HUES64 (cell line): ENCODE data around the gene EIF3A.

Experiments
- H3K27ac ChIP-seq: 2 replicates; pipeline ENCODE4 v1.7.0; 2013; ENCODE audit warnings: low read depth, low read length, inconsistent platforms
- H3K27me3 ChIP-seq: 2 replicates; pipeline ENCODE4 v1.6.1; 2013; ENCODE audit warnings: mild to moderate bottlenecking, low read length; ENCODE audit not compliant: insufficient read depth
- H3K36me3 ChIP-seq: 2 replicates; pipeline ENCODE4 v1.6.1; 2013; ENCODE audit warnings: mild to moderate bottlenecking, low read length; ENCODE audit not compliant: insufficient read depth
- H3K4me1 ChIP-seq: 2 replicates; pipeline ENCODE4 v1.6.1; 2013; ENCODE audit warnings: mild to moderate bottlenecking, low read length, moderate library complexity; ENCODE audit not compliant: insufficient read depth
- H3K4me3 ChIP-seq: 2 replicates; pipeline ENCODE4 v1.5.1; 2013; ENCODE audit warnings: mild to moderate bottlenecking, low read length, moderate library complexity
- H3K9ac ChIP-seq: 2 replicates; pipeline ENCODE4 v1.6.1; 2013; ENCODE audit warnings: mild to moderate bottlenecking, low read depth, low read length
- H3K9me3 ChIP-seq: 2 replicates; pipeline ENCODE4 v1.6.1; 2013; ENCODE audit warnings: low read depth, low read length; ENCODE audit not compliant: insufficient read depth
- WGBS: fragments of 150-250, 120-280 bp; methylation state at CpG from one replicate; pipeline ENCODE4 v1.1.7; 2013; ENCODE audit warnings: missing lambda C conversion rate; 5-methylcytosine and 5-hydroxymethylcytosine counted together

The EIF3A gene

DNA sequence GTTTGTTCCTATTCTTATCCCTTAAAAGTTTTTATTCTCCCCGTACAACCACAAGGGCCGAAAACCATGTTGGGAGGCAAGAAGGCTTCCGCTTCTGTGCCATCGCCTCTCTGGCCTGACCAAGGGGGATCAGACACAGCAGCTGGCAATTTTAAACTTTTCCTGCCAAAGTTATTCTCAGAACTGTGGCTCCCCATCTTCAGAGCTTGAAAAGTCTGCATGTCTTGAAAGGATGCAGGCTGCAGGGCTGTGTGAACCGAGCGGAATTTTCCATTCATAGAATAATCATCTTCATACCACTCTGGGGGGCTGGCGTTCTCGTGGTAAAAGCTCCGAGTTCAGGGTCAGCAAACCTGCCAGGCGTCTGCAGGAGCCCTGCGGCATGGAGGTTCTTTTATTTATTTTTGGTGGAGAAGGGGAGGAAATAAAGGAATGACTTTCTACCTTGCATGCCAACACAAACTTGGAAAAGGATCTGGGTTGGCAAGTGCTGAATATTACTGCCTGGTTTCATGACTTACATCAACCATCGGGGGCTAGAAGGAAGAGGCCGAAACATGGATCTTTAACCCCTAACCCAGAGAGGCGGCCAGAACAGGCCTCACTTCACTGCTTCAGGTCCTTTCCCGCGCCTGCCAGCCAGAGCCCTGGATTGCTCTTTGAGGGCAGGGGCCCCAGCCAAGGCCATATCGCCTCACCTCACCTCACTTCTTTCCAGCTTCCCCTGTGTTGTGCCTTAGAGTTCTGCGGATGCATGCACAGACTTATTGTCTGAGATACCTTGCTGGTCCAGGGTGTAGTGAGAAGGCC lies 54.1 kb downstream of the EIF3A start:
- 94% methylated on average over 18 of the region's 18 CpGs for WGBS
- peaks cover 19% of the 10 kb centered on the region for H3K4me1 ChIP-seq

DNA sequence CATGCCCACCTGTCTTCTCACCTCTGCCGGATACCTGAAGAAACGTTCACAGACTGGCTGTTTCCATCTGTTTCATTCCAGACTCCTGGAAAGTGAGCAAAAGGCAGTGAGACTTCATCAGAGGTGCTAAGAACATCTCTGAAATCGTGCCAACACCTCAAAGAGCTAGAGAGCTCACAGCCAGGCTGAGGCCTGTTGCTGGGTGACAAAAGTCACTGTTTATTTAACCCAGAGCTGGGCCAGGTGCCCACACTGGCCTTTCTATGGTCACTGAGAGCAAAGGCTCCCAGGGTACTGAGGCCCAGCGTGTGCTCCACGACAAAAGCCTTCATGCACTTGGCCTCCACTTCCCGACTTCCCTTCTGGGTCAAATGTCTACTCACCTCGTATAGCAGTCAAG lies 54.8 kb downstream of the EIF3A start:
- peaks cover 13% of the 10 kb centered on the region for H3K4me1 ChIP-seq
- 0 out of 2 replicates have a peak, but pooled peaks cover 5% of the 10 kb centered on the region for H3K27me3 ChIP-seq
- H3K4me3 ChIP-seq, result no peak overlapping the region
- no peak overlapping the region for H3K9ac ChIP-seq
- no peaks in the 10 kb centered on the region for H3K9me3 ChIP-seq
- no peak overlapping the region for H3K27ac ChIP-seq
- WGBS, result 92% methylated on average over 7 of the region's 7 CpGs
- H3K36me3 ChIP-seq, result no peaks in the 10 kb centered on the region

More for the DNA sequence above, 54.1 kb downstream of the EIF3A start:
- H3K36me3 ChIP-seq, result no peaks in the 10 kb centered on the region
- no peak overlapping the region for H3K9ac ChIP-seq
- H3K9me3 ChIP-seq, result no peaks in the 10 kb centered on the region
- 0 out of 2 replicates have a peak, but pooled peaks cover 5% of the 10 kb centered on the region for H3K27me3 ChIP-seq
- no peak overlapping the region for H3K4me3 ChIP-seq
- H3K27ac ChIP-seq, result no peak overlapping the region

DNA sequence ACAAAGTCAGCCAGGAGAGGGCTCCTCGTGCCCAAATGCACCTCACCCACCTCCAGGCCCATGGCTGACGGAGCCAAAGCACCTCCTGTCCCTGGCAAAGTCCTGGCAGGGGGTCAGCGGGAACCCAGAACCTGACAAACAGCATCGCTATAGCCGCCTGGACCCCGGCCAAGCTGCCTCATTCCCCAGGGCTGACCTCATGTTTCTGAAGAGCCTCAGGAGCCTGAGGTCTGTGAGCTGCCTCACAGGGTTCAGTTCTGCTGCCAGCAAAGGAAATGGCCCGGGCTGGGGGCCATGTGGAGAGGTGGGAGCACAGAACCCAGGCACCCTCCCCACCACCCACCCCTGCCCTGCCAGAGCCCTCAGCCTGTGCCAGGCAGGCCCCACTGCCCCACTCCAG lies 55.3 kb downstream of the EIF3A start:
- Histone ChIP-seq H3K27me3 (0 out of 2 replicates have a peak, but pooled peaks cover 5% of the 10 kb centered on the region), H3K4me3 (no peak overlapping the region), H3K9ac (no peak overlapping the region), H3K27ac (no peak overlapping the region), H3K9me3 (no peaks in the 10 kb centered on the region), H3K36me3 (no peaks in the 10 kb centered on the region), H3K4me1 (peaks cover 12% of the 10 kb centered on the region; the same call in 1 of the 2 replicates)
- 73% methylated on average over 7 of the region's 7 CpGs for WGBS

DNA sequence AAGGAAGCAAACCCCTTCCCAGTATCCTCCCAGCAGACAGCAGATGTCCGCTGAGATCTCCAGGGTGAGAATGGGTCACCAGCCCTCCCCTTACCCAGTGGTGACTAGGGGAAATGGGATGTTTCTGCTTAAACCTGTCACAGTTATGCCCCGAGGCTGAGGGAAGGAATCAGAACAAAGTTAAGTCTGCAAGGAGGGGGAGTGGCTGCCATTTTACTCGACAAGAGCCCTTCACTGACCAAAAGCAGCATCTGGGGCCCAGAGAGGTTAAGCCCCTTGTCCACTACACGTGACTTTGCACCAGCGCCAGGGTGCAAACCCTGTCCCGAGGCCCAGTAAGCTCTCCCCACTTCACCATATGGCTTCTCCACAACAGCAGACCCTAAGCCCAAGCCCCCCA lies 55.7 kb downstream of the EIF3A start:
- Histone ChIP-seq H3K27me3 (0 out of 2 replicates have a peak, but pooled peaks cover 5% of the 10 kb centered on the region), H3K9me3 (no peaks in the 10 kb centered on the region), H3K4me1 (peaks cover 12% of the 10 kb centered on the region; the same call in 1 of the 2 replicates), H3K36me3 (no peaks in the 10 kb centered on the region), H3K4me3 (no peak overlapping the region), H3K27ac (no peak overlapping the region), H3K9ac (no peak overlapping the region)
- WGBS, result 54% methylated on average over 6 of the region's 6 CpGs

DNA sequence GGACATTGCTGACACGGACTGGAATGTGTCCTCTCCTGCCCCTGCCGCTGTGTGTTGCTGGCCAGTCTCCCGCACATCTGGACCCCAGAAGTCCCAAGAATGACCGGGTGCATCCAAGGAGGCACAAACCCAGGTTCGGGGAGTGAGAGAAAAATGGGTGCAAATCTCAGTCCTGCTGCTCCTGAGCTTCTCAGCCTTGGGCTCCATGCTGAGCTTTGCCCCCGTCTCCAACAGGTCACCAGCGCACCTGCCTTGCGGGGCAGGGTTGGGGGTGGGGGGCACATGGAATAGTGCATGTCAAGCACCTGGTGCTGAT lies 57.1 kb downstream of the EIF3A start:
- Histone ChIP-seq H3K9ac (no peak overlapping the region), H3K4me1 (peaks cover 12% of the 10 kb centered on the region; the same call in 1 of the 2 replicates), H3K9me3 (no peaks in the 10 kb centered on the region), H3K27ac (no peak overlapping the region), H3K36me3 (no peaks in the 10 kb centered on the region), H3K27me3 (0 out of 2 replicates have a peak, but pooled peaks cover 5% of the 10 kb centered on the region), H3K4me3 (no peak overlapping the region)
- 70% methylated on average over 8 of the region's 8 CpGs for WGBS

DNA sequence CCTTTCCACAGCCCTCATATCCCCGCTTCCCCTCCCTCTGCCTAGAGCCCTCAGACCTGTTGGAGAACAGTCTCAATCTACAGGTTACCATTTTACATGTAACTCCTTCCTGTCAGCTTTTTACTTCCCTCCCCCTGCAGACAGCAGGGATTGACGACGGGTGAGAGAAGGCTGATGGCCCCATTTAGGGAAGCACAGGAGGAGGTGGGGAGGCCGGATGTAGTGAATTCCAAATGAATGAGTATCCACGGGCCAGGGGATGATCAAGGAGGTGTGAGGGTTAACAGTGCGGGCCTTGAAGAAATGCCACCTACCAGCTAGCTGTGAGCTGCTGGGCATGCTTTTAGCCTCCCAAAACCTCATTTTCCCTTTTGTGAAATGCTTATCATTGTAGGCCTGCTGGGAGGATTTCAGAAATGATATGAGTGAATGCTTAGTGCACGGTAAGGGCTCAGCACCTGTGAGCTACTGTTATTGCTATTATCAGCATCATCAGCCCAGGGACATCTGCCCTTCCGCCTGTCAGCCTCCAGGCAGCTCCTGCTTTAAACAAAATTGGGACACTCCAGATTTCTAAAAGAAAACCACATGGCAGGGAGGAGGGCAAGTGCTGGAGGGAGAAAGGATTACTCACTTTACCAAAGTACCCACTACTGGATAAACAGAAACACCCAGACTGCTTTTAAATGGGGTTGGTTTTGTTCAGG lies 57.6 kb downstream of the EIF3A start:
- Histone ChIP-seq H3K4me3 (no peak overlapping the region), H3K4me1 (peaks cover 12% of the 10 kb centered on the region; the same call in 1 of the 2 replicates), H3K27ac (no peak overlapping the region), H3K9ac (no peak overlapping the region), H3K36me3 (no peaks in the 10 kb centered on the region), H3K9me3 (no peaks in the 10 kb centered on the region), H3K27me3 (0 out of 2 replicates have a peak, but pooled peaks cover 2% of the 10 kb centered on the region)
- 28% methylated on average over 8 of the region's 8 CpGs for WGBS

DNA sequence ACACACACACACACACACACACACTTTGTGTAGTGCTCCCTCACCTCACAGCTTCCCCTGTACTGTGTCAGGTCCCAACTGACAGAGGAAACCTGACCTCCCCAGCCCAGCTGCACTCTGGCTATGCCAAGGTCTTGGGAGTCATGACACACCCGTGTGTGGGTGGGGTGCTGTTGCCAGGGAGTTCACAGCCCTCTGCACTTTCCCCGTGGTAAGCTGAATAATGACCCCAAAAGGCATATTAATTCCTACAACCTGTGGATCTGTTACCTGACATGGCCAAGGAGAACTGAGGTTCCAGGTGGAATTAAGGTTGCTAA lies 60.0 kb downstream of the EIF3A start:
- Histone ChIP-seq H3K9ac (no peak overlapping the region), H3K9me3 (no peaks in the 10 kb centered on the region), H3K4me3 (no peak overlapping the region), H3K36me3 (no peaks in the 10 kb centered on the region), H3K27ac (no peak overlapping the region), H3K4me1 (peaks cover 12% of the 10 kb centered on the region; the same call in 1 of the 2 replicates), H3K27me3 (no peaks in the 10 kb centered on the region)
- 83% methylated on average over 2 of the region's 2 CpGs for WGBS

DNA sequence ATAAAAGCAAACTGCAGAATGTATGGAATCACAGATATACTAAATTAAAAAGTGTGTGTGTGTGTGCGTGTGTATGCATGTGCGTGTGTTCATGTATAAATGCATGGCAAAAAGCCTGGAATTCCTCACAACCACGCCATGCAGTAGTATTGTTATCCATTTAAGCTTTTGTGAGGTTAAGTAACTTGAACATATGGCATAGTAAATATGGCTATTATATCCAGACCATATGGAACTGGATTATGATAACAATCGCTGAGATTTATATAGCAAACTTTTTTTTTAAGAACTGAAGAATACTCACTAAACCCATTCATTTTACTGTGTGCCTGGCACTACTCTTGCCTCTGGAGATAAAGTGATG lies 73.4 kb downstream of the EIF3A start:
- 85% methylated on average over 3 of the region's 4 CpGs for WGBS
- no peak overlapping the region for H3K9ac ChIP-seq
- H3K9me3 ChIP-seq, result no peaks in the 10 kb centered on the region
- H3K4me1 ChIP-seq, result no peaks in the 10 kb centered on the region
- no peak overlapping the region for H3K27ac ChIP-seq
- no peaks in the 10 kb centered on the region for H3K36me3 ChIP-seq
- H3K4me3 ChIP-seq, result no peak overlapping the region
- no peaks in the 10 kb centered on the region for H3K27me3 ChIP-seq

DNA sequence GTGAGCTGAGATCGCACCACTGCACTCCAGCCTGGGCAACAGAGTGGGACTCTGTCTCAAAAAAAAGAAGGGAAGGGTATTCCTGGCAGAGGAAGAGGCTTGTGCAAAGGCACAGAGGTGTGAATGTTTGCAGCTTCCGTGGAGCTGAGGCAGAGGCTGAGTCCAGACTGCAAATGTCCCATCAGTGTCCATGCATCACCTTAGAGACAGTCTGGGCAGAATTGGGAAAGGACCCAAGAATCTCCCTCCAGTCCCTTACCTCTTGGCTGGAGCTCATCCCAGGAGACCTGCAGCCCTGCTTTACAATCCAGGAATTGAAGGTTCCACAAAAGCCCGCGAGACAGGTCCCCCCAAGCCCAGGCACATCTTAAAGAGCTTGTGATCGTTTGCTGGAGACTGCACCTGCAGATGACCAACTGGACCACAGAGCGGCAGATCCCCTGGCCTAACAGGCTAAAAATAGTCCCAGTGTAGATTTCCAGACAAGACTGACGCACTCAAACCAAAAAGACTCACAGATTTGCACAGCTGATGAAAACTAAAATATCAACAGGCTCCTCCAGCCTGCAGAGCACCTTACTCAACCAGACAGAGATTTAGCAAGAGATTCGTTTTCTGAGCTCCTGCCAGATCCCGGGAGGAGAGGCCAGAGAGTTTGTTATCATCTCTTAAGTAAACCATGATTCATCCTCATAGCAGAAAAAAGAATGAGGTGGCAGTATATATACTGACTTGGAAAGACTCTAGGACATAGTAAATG lies 74.0 kb downstream of the EIF3A start:
- Histone ChIP-seq H3K9me3 (no peaks in the 10 kb centered on the region), H3K27ac (no peak overlapping the region), H3K36me3 (no peaks in the 10 kb centered on the region), H3K4me1 (no peaks in the 10 kb centered on the region), H3K9ac (no peak overlapping the region), H3K4me3 (no peak overlapping the region), H3K27me3 (no peaks in the 10 kb centered on the region)
- 79% methylated on average over 8 of the region's 9 CpGs for WGBS

DNA sequence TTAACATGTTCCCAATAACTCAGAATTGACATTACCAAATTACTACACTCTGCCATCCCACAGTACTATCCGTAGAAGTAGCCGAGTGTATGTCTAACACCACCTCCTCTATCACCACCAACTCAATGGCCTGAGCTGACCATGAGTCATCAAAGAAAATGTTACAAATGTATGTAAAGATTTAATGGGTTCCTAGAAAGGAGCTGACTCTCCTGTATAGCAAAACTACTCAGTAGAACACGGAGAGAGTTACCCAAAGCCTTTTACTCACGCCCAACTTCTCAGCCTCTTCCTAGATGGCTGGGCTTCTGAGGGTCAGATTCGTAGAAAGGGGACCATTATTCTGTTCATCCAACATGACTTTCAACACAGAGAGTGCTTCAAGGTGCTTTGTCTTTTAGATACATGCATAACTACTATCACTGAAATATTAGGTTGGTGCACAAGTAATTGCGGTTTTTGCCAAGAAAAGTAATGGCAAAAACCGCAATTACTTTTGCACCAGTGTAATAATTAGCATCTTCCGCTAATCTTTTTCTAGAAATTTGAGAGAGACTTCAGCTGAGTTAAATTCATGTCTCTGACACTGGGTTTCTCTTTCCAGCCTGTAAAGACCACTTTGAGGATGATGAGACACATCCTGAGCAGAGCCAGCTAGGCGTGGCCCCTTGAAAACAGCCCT lies 75.1 kb downstream of the EIF3A start:
- Histone ChIP-seq H3K4me3 (no peak overlapping the region), H3K27me3 (no peaks in the 10 kb centered on the region), H3K9me3 (no peaks in the 10 kb centered on the region), H3K4me1 (no peaks in the 10 kb centered on the region), H3K9ac (no peak overlapping the region), H3K36me3 (no peaks in the 10 kb centered on the region), H3K27ac (no peak overlapping the region)
- WGBS, result 89% methylated on average over 9 of the region's 9 CpGs
